Measurements from ENCODE around the gene ADCYAP1R1.

GRCh38 chr7:31160941-31161340 is 108.8 kb downstream of the ADCYAP1R1 start:
- no peak for TF ChIP-seq POLR2A (IDR thresholded peaks at IDR 0.05)
- TF ChIP-seq CTCF (IDR thresholded peaks at IDR 0.05), result no peak
- TF ChIP-seq POLR2AphosphoS5 (IDR thresholded peaks at IDR 0.05), result no peak
